ENCODE measurements around the gene ARMH4.

Gene ARMH4

GRCh38 chr14:58152014-58152857 is at the start of gene ARMH4:
Gene ARMH4, minus strand, starts transcription at chr14:58152213. Its CDS starts 12,855 bp downstream, at chr14:58139358.
- DNase-seq, result peak; percentile 84
- in situ Hi-C loops (cut with HindIII; ENCODE audit: low pct_ligation_motif_present, low pct_unique_long_range_greater_than_20kb, low sequenced_read_pairs), result no loop called here

GRCh38 chr14:58200846-58201245 is 48.8 kb upstream of the ARMH4 start:
- in situ Hi-C loops (cut with HindIII; ENCODE audit: low pct_ligation_motif_present, low pct_unique_long_range_greater_than_20kb, low sequenced_read_pairs), result no loop called here

GRCh38 chr14:58200480-58200841 is 48.4 kb upstream of the ARMH4 start:
- in situ Hi-C loops (cut with HindIII; ENCODE audit: low pct_ligation_motif_present, low pct_unique_long_range_greater_than_20kb, low sequenced_read_pairs), result no loop called here
- no peak for DNase-seq

More at GRCh38 chr14:58200846-58201245, 48.8 kb upstream of the ARMH4 start:
- no peak for DNase-seq

GRCh38 chr14:58199726-58200479 is 47.9 kb upstream of the ARMH4 start, which contains the start of gene ACTR10:
Gene ACTR10, plus strand, starts transcription at chr14:58200149. Its CDS starts 69 bp downstream, at chr14:58200218.
- in situ Hi-C loops (cut with HindIII; ENCODE audit: low pct_ligation_motif_present, low pct_unique_long_range_greater_than_20kb, low sequenced_read_pairs), result no loop called here
- DNase-seq, result peak; percentile 75

GRCh38 chr14:58198086-58198485 is 46.1 kb upstream of the ARMH4 start:
- DNase-seq, result no peak
- in situ Hi-C loops (cut with HindIII; ENCODE audit: low pct_ligation_motif_present, low pct_unique_long_range_greater_than_20kb, low sequenced_read_pairs), result no loop called here

GRCh38 chr14:58196198-58196597 is 44.2 kb upstream of the ARMH4 start:
- no peak for DNase-seq
- in situ Hi-C loops (cut with HindIII; ENCODE audit: low pct_ligation_motif_present, low pct_unique_long_range_greater_than_20kb, low sequenced_read_pairs), result no loop called here

- in situ Hi-C loops (cut with HindIII; ENCODE audit: low pct_ligation_motif_present, low pct_unique_long_range_greater_than_20kb, low sequenced_read_pairs), result no loop called here
- no peak for DNase-seq
Observed at GRCh38 chr14:58193542-58193941, 41.5 kb upstream of the ARMH4 start.

GRCh38 chr14:58191763-58192601 is 40.0 kb upstream of the ARMH4 start:
- no peak for DNase-seq
- in situ Hi-C loops (cut with HindIII; ENCODE audit: low pct_ligation_motif_present, low pct_unique_long_range_greater_than_20kb, low sequenced_read_pairs), result no loop called here

- DNase-seq, result no peak
- in situ Hi-C loops (cut with HindIII; ENCODE audit: low pct_ligation_motif_present, low pct_unique_long_range_greater_than_20kb, low sequenced_read_pairs), result no loop called here
Observed at GRCh38 chr14:58189176-58189575, 37.2 kb upstream of the ARMH4 start.

- in situ Hi-C loops (cut with HindIII; ENCODE audit: low pct_ligation_motif_present, low pct_unique_long_range_greater_than_20kb, low sequenced_read_pairs), result no loop called here
- no peak for DNase-seq
Observed at GRCh38 chr14:58177125-58177524, 25.1 kb upstream of the ARMH4 start.

GRCh38 chr14:58171090-58171489 is 19.1 kb upstream of the ARMH4 start:
- in situ Hi-C loops (cut with HindIII; ENCODE audit: low pct_ligation_motif_present, low pct_unique_long_range_greater_than_20kb, low sequenced_read_pairs), result no loop called here
- DNase-seq, result peak; percentile 82

GRCh38 chr14:58167891-58168290 is 15.9 kb upstream of the ARMH4 start:
- no peak for DNase-seq
- in situ Hi-C loops (cut with HindIII; ENCODE audit: low pct_ligation_motif_present, low pct_unique_long_range_greater_than_20kb, low sequenced_read_pairs), result no loop called here

- in situ Hi-C loops (cut with HindIII; ENCODE audit: low pct_ligation_motif_present, low pct_unique_long_range_greater_than_20kb, low sequenced_read_pairs), result no loop called here
- no peak for DNase-seq
Observed at GRCh38 chr14:58167057-58167456, 15.0 kb upstream of the ARMH4 start.

GRCh38 chr14:58166005-58166983 is 14.3 kb upstream of the ARMH4 start:
- DNase-seq, result peak; percentile 80
- in situ Hi-C loops (cut with HindIII; ENCODE audit: low pct_ligation_motif_present, low pct_unique_long_range_greater_than_20kb, low sequenced_read_pairs), result no loop called here

- DNase-seq, result no peak
- in situ Hi-C loops (cut with HindIII; ENCODE audit: low pct_ligation_motif_present, low pct_unique_long_range_greater_than_20kb, low sequenced_read_pairs), result no loop called here
Observed at GRCh38 chr14:58160561-58160960, 8.5 kb upstream of the ARMH4 start.

- in situ Hi-C loops (cut with HindIII; ENCODE audit: low pct_ligation_motif_present, low pct_unique_long_range_greater_than_20kb, low sequenced_read_pairs), result no loop called here
- DNase-seq, result peak; percentile 38
Observed at GRCh38 chr14:58151133-58152013, 640 bp downstream of the ARMH4 start.

- DNase-seq, result no peak
- in situ Hi-C loops (cut with HindIII; ENCODE audit: low pct_ligation_motif_present, low pct_unique_long_range_greater_than_20kb, low sequenced_read_pairs), result no loop called here
Observed at GRCh38 chr14:58150243-58150805, 1.7 kb downstream of the ARMH4 start.
